A673 (cell line): Measurements from ENCODE around the gene KLK5. TPM values are rescaled to one million over a fixed set of nuclear protein-coding genes. Genes with fewer than 3 reads are reported as not detected.

Experiments used
- BruUV-seq: library from RNA; stranded (reverse); fragments of 400-500 nt; replicated peaks from 2 replicates; lab custom pipeline; 2021; lab: Mats Ljungman, UMichigan
- CTCF ChIA-PET: fragments of 300-600 bp; sonication (Branson Sonifier 250); formaldehyde crosslinking; loops from one replicate; lab custom pipeline; 2022; ENCODE audit warnings: antibody characterized with exemption; lab: Charles Lee
- POLR2A ChIA-PET: fragments of 300-600 bp; sonication (Branson Sonifier 250); formaldehyde crosslinking; loops from one replicate; lab custom pipeline; 2022; ENCODE audit warnings: antibody characterized with exemption; ENCODE audit not compliant: low non-redundant PET; lab: Charles Lee
- DNase-seq: peaks from one replicate; pipeline ENCODE4 v3.0.0-alpha.2; 2015; ENCODE audit warnings: low spot score
- H3K27ac ChIP-seq: fragments of 200-600 bp; sonication (generic); 2 replicates; pipeline ENCODE4 v1.5.1; 2016; ENCODE audit warnings: mixed run types, low read depth, mild to moderate bottlenecking, mixed read lengths, antibody characterized with exemption, low read length; ENCODE audit not compliant: poor library complexity, severe bottlenecking
- H3K27me3 ChIP-seq: fragments of 200-600 bp; sonication (generic); replicated peaks from 2 replicates; pipeline ENCODE4 v1.6.1; 2017; ENCODE audit warnings: mixed run types, low read depth, mild to moderate bottlenecking, mixed read lengths, antibody characterized with exemption, low read length; ENCODE audit not compliant: insufficient read depth, poor library complexity
- H3K36me3 ChIP-seq: fragments of 200-600 bp; sonication (generic); 2 replicates; pipeline ENCODE4 v1.6.1; 2016; ENCODE audit warnings: mixed run types, mild to moderate bottlenecking, mixed read lengths, antibody characterized with exemption, low read length; ENCODE audit not compliant: insufficient read depth, poor library complexity, severe bottlenecking
- H3K4me1 ChIP-seq: fragments of 200-600 bp; sonication (generic); 2 replicates; pipeline ENCODE4 v1.6.1; 2017; ENCODE audit warnings: mixed run types, mild to moderate bottlenecking, mixed read lengths, antibody characterized with exemption, low read length; ENCODE audit not compliant: insufficient read depth, poor library complexity, severe bottlenecking
- H3K4me3 ChIP-seq: fragments of 200-600 bp; sonication (generic); 2 replicates; pipeline ENCODE4 v1.5.1; 2016; ENCODE audit warnings: low read depth, mixed run types, mild to moderate bottlenecking, mixed read lengths, low read length; ENCODE audit not compliant: poor library complexity, severe bottlenecking
- H3K9me3 ChIP-seq: fragments of 200-600 bp; sonication (generic); 2 replicates; pipeline ENCODE4 v1.6.1; 2016; ENCODE audit warnings: mixed run types, low read depth, mild to moderate bottlenecking, mixed read lengths, antibody characterized with exemption, low read length; ENCODE audit not compliant: poor library complexity, severe bottlenecking
- CTCF ChIP-seq: fragments of 300-800, 200-600 bp; sonication (generic); conservative IDR thresholded peaks from 2 replicates; pipeline ENCODE4 v1.5.1; 2017; ENCODE audit warnings: low read depth, mild to moderate bottlenecking, antibody characterized with exemption, low read length, moderate library complexity, mixed read lengths
- EZH2 ChIP-seq: fragments of 200-600 bp; sonication (generic); IDR thresholded peaks from 2 replicates; pipeline ENCODE4 v1.6.1; 2017; ENCODE audit warnings: borderline replicate concordance, low read depth, mild to moderate bottlenecking, mixed read lengths, antibody characterized with exemption, low read length; ENCODE audit not compliant: poor library complexity, severe bottlenecking
- intact Hi-C: fragments of 100-400 bp; cut with micrococcal nuclease; formaldehyde crosslinking; loops from one replicate; pipeline ENCODE4 v1.10.0; 2022; ENCODE audit not compliant: unreplicated experiment
- total RNA-seq: library from RNA; stranded (reverse); gene quantifications from 2 replicates; pipeline ENCODE4 v1.2.3, GENCODE V29; 2021

The KLK5 gene
- total RNA-seq, 1 experiment from 2014 or later, result not detected

- Histone ChIP-seq H3K9me3 (no peaks in the 10 kb centered on the region), H3K27me3 (peaks cover 3% of the 10 kb centered on the region), H3K27ac (no peak overlapping the region), H3K4me1 (no peaks in the 10 kb centered on the region), H3K4me3 (no peak overlapping the region), H3K36me3 (no peaks in the 10 kb centered on the region)
- BruUV-seq, result no TSS peak
- TF ChIP-seq EZH2, result no peak
- TF ChIP-seq CTCF, result no peak
- POLR2A ChIA-PET, result no interaction called here
- no peak for DNase-seq
- CTCF ChIA-PET, result interaction anchor here (0.6 to 2.0 kb wide), 2 partner anchors 88 to 101 kb away, joined by 4 to 7 read pairs; no protein-coding TSS in a partner anchor
- intact Hi-C loops, result loop anchor here (10.0 kb wide), 2 partner anchors 166 to 574 kb away; no protein-coding TSS in a partner anchor
These were observed 24.0 kb downstream of the KLK5 start for GRCh38 chr19:50928831-50929230.

GRCh38 chr19:50926144-50926543, 26.7 kb downstream of the KLK5 start:
- intact Hi-C loops, result loop anchor here (10.0 kb wide), 2 partner anchors 169 to 571 kb away; no protein-coding TSS in a partner anchor
- H3K27me3 ChIP-seq, result peaks cover 2% of the 10 kb centered on the region
- H3K36me3 ChIP-seq, result no peaks in the 10 kb centered on the region
- TF ChIP-seq EZH2 (no peak), CTCF (no peak)
- no peak overlapping the region for H3K4me3 ChIP-seq
- POLR2A ChIA-PET, result no interaction called here
- no peaks in the 10 kb centered on the region for H3K9me3 ChIP-seq
- no peak overlapping the region for H3K27ac ChIP-seq
- peaks cover 10% of the 10 kb centered on the region for H3K4me1 ChIP-seq
- no TSS peak for BruUV-seq
- CTCF ChIA-PET, result no interaction called here
- DNase-seq, result no peak

- CTCF ChIA-PET, result no interaction called here
- intact Hi-C loops, result loop anchor here (10.0 kb wide), 2 partner anchors 169 to 571 kb away; no protein-coding TSS in a partner anchor
These were observed 27.1 kb downstream of the KLK5 start for GRCh38 chr19:50925734-50926133.

More at GRCh38 chr19:50925734-50926133, 27.1 kb downstream of the KLK5 start:
- BruUV-seq, result no TSS peak
- no peak for DNase-seq
- H3K27me3 ChIP-seq, result no peaks in the 10 kb centered on the region
- H3K4me3 ChIP-seq, result no peak overlapping the region
- POLR2A ChIA-PET, result no interaction called here
- H3K27ac ChIP-seq, result no peak overlapping the region
- TF ChIP-seq EZH2 (no peak), CTCF (no peak)
- no peaks in the 10 kb centered on the region for H3K9me3 ChIP-seq
- H3K4me1 ChIP-seq, result peaks cover 11% of the 10 kb centered on the region
- H3K36me3 ChIP-seq, result no peaks in the 10 kb centered on the region
